Chondrocyte (in vitro differentiated cells): Measurements from ENCODE around the gene NPRL2. TPM values are rescaled to one million over a fixed set of nuclear protein-coding genes. Genes with fewer than 3 reads are reported as not detected.

ENCODE experiments used
- DNase-seq: peaks from one replicate; pipeline ENCODE4 v3.0.0; 2021; ENCODE audit warnings: mixed read lengths, low spot score
- H3K27ac Mint-ChIP-seq: one replicate; pipeline ENCODE4 v1.8.0; 2021; ENCODE audit warnings: mild to moderate bottlenecking, moderate library complexity, mixed read lengths; ENCODE audit not compliant: unreplicated experiment
- H3K27me3 Mint-ChIP-seq: 2 replicates; pipeline ENCODE4 v1.8.0; 2021; ENCODE audit warnings: low read depth, mixed read lengths
- H3K36me3 Mint-ChIP-seq: 2 replicates; pipeline ENCODE4 v1.8.0; 2021; ENCODE audit warnings: low read depth, mixed read lengths
- H3K4me1 Mint-ChIP-seq: 2 replicates; pipeline ENCODE4 v1.8.0; 2021; ENCODE audit warnings: low read depth, mild to moderate bottlenecking, mixed read lengths
- H3K4me3 Mint-ChIP-seq: one replicate; pipeline ENCODE4 v1.8.0; 2021; ENCODE audit warnings: mild to moderate bottlenecking, moderate library complexity, mixed read lengths; ENCODE audit not compliant: unreplicated experiment
- H3K9me3 Mint-ChIP-seq: 2 replicates; pipeline ENCODE4 v1.8.0; 2021; ENCODE audit warnings: low read depth, mixed read lengths
- CTCF ChIP-seq: fragments of 200-600 bp; sonication (generic); IDR thresholded peaks from 2 replicates; pipeline ENCODE4 v1.5.0; 2021; ENCODE audit warnings: antibody characterized with exemption, mild to moderate bottlenecking, moderate library complexity
- total RNA-seq: library from RNA; stranded (reverse); gene quantifications from 3 replicates; pipeline ENCODE4 v1.2.1, GENCODE V29; 2021

Gene NPRL2
- total RNA-seq, 1 donor from 2014 or later: 21.7 TPM

GRCh38 chr3:50371133-50371685, 20.6 kb upstream of the NPRL2 start:
- Mint-ChIP-seq H3K4me1 (no peaks in the 10 kb centered on the region), H3K9me3 (no peaks in the 10 kb centered on the region), H3K4me3 (no peak overlapping the region), H3K36me3 (no peaks in the 10 kb centered on the region), H3K27me3 (peaks cover 7% of the 10 kb centered on the region), H3K27ac (no peak overlapping the region)
- DNase-seq: no peak
- no peak for TF ChIP-seq CTCF

GRCh38 chr3:50370594-50370993, 20.0 kb upstream of the NPRL2 start:
- Mint-ChIP-seq H3K27ac (no peak overlapping the region), H3K4me1 (no peaks in the 10 kb centered on the region), H3K4me3 (no peak overlapping the region), H3K36me3 (no peaks in the 10 kb centered on the region), H3K27me3 (peaks cover 7% of the 10 kb centered on the region), H3K9me3 (no peaks in the 10 kb centered on the region)
- TF ChIP-seq CTCF: peak; percentile 67
- DNase-seq: no peak

GRCh38 chr3:50369012-50369670, 18.6 kb upstream of the NPRL2 start:
- Mint-ChIP-seq H3K27ac (no peak overlapping the region), H3K4me1 (peaks cover 6% of the 10 kb centered on the region), H3K36me3 (no peaks in the 10 kb centered on the region), H3K9me3 (no peaks in the 10 kb centered on the region), H3K4me3 (no peak overlapping the region), H3K27me3 (peaks cover 7% of the 10 kb centered on the region)
- TF ChIP-seq CTCF: no peak
- no peak for DNase-seq

- no peak overlapping the region for H3K27ac Mint-ChIP-seq
- no peaks in the 10 kb centered on the region for H3K9me3 Mint-ChIP-seq
- peak overlapping the region; percentile 45 for H3K4me3 Mint-ChIP-seq
- no peak for TF ChIP-seq CTCF
- no peaks in the 10 kb centered on the region for H3K36me3 Mint-ChIP-seq
- no peak for DNase-seq
- peaks cover 7% of the 10 kb centered on the region for H3K4me1 Mint-ChIP-seq
- H3K27me3 Mint-ChIP-seq: no peaks in the 10 kb centered on the region
Measured at GRCh38 chr3:50365842-50366220, 15.3 kb upstream of the NPRL2 start.

GRCh38 chr3:50365080-50365841, 14.7 kb upstream of the NPRL2 start:
- no peaks in the 10 kb centered on the region for H3K27me3 Mint-ChIP-seq
- H3K36me3 Mint-ChIP-seq: no peaks in the 10 kb centered on the region
- peak overlapping the region; percentile 80 for H3K4me3 Mint-ChIP-seq
- H3K4me1 Mint-ChIP-seq: peaks cover 7% of the 10 kb centered on the region
- H3K9me3 Mint-ChIP-seq: no peaks in the 10 kb centered on the region
- no peak for DNase-seq
- TF ChIP-seq CTCF: no peak
- H3K27ac Mint-ChIP-seq: peak overlapping the region; percentile 45
